Fibroblast of villous mesenchyme (primary cell): ENCODE measurements around the gene XPR1. TPM values are rescaled to one million over a fixed set of nuclear protein-coding genes. Genes with fewer than 3 reads are reported as not detected.

Source experiments
- DNase-seq: peaks from one replicate; pipeline ENCODE4 v3.0.0-alpha.2; 2010; ENCODE audit warnings: low read depth
- H3K4me3 ChIP-seq: 2 replicates; pipeline ENCODE4 v1.5.1; 2011; ENCODE audit warnings: low read depth, mild to moderate bottlenecking, low read length
- CTCF ChIP-seq: IDR thresholded peaks from 2 replicates; pipeline ENCODE4 v1.5.1; 2012; ENCODE audit warnings: low read depth, mild to moderate bottlenecking, low read length; ENCODE audit not compliant: insufficient read depth
- total RNA-seq: library from RNA; depleted of rRNA; stranded (reverse); fragments of >200 nt; gene quantifications from 2 replicates; pipeline ENCODE4 v1.2.3, GENCODE V29; 2012

XPR1 gene
- total RNA-seq, 1 donor: 31.5 TPM

- H3K4me3 ChIP-seq: no peak overlapping the region
- no peak for TF ChIP-seq CTCF
- DNase-seq: no peak
Measured at GRCh38 chr1:180898441-180899219, 266.8 kb downstream of the XPR1 start.

GRCh38 chr1:180899262-180899661, 267.4 kb downstream of the XPR1 start:
- H3K4me3 ChIP-seq: no peak overlapping the region
- TF ChIP-seq CTCF: no peak
- DNase-seq: no peak

- no peak overlapping the region for H3K4me3 ChIP-seq
- no peak for DNase-seq
- TF ChIP-seq CTCF: no peak
Measured at GRCh38 chr1:180901076-180901990, 269.5 kb downstream of the XPR1 start.

- DNase-seq: no peak
- no peak overlapping the region for H3K4me3 ChIP-seq
- no peak for TF ChIP-seq CTCF
Measured at GRCh38 chr1:180902541-180902940, 270.7 kb downstream of the XPR1 start.

GRCh38 chr1:180905927-180906326, 274.1 kb downstream of the XPR1 start:
- no peak for DNase-seq
- TF ChIP-seq CTCF: no peak

GRCh38 chr1:180906511-180906910, 274.7 kb downstream of the XPR1 start:
- TF ChIP-seq CTCF: no peak
- H3K4me3 ChIP-seq: no peak overlapping the region
- DNase-seq: no peak

More at GRCh38 chr1:180905927-180906326, 274.1 kb downstream of the XPR1 start:
- H3K4me3 ChIP-seq: no peak overlapping the region
